ENCODE results near the gene DNAJA2. TPM values are rescaled to one million over a fixed set of nuclear protein-coding genes. Genes with fewer than 3 reads are reported as not detected.
"Not testable (repeated sequence)": the region's sequence is repeated elsewhere in the genome, so short reads cannot be mapped to it uniquely, and the experiment has no call there.

The DNAJA2 gene
- total RNA-seq, 2 donors from 2014 or later, result 79.1 to 94.9 TPM

DNA sequence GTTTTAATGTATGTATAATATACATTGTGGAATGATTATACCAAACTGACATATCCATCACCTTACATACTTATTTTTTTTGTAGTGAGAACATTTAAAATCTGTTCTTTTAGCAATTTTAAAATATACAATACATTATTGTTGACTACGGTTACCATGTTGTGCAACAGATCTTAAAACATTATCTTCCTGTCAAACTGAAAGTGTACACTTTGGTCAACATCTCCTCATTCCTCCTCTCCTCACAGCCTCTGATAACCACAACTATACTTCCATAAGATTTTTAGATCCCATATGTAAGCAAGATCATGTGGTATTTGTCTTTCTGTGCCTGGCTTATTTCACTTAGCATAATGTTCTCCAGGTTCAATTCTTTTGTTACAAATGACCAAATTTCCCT is 7.5 kb upstream of the DNAJA2 start:
- intact Hi-C loops (cut with DNase I), result no loop called here
- no peak for ATAC-seq
- no peak for DNase-seq

DNA sequence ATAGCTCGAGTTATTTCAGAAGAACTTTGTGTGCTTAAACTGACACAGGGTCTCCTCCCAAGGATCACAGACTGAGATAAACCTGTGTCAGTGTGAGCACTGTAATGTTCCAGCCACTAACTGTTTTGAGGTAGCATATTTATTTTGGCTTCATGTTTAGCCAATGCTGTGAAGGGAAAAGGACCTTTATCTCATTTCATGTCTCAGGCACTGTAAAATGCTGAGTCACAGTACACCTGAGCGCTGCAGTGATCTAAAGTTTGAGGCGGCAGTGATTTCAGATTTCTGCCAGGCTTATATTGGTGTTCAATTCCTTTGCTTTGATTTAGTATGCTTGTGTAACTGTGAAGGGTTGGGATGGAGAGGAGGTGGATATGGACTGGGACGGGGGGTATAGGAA is 3.1 kb upstream of the DNAJA2 start:
- intact Hi-C loops (cut with DNase I), result no loop called here
- no peak for ATAC-seq
- no peak for DNase-seq

DNA sequence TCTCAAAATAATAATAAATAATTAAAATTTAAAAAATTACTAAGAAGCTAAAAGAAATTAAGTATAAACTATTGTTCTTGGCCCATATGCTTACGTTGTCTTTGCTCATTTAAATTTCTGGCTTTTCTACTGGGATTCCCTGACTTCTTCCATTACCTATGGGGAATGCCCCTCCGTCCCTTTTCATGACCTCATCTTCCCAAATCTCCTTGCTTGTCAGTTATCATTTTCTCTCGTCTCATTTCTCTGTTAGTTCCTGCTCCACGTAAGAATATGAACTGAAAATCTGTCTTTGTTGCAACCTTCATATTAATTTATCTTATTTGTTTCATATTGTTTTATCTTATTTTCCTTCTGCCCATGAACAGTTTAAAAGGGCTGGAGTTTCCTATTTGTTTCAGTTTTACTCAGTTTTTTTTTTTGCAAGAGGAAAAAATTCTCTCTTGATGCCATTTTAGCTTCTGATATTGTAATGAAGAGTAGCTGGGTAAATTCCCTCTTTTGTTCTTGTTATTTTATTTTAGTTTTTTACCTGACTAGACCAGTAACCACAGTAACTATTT is 2.5 kb upstream of the DNAJA2 start:
- no peak for DNase-seq
- intact Hi-C loops (cut with DNase I), result no loop called here
- no peak for ATAC-seq

DNA sequence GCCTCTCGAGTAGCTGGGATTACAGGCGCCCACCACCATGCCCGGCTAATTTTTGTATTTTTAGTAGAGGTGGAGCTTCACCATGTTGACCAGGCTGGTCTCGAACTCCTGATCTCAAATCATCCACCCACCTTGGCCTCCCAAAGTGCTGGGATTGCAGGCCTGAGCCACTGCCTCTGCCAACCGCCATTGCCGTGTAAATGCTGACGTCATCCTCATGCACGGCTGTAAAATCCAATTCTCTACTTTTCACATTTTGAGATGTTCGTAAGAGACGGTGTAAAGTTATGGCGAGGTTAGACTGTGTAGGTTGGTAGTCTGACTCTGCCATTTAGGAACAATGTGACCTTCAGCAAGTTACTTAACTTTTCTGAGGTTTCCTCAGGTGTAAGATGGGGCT is 1.7 kb upstream of the DNAJA2 start:
- ATAC-seq, result no peak
- intact Hi-C loops (cut with DNase I), result no loop called here
- no peak for DNase-seq

DNA sequence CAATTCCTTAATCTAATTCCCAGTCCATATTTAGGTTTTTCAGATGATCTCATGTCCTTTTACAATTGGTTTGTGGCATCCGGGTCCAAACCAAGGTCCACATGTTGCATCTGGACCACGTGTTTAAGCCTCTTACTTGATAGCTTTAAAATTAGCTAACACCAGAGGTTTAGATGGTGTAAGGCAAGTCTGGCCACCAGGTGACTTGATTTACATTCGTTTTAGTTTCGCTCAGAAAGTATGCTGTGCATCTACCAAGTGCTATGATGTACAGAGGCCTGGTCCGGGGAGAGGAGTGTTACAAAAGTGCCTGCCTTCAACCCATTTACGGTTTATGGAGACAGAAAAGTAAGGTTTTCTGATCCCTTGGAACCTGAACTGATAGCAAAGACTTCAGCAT is 878 bp upstream of the DNAJA2 start:
- DNase-seq (no peak), ATAC-seq (no peak)
- intact Hi-C loops (cut with DNase I), result no loop called here

DNA sequence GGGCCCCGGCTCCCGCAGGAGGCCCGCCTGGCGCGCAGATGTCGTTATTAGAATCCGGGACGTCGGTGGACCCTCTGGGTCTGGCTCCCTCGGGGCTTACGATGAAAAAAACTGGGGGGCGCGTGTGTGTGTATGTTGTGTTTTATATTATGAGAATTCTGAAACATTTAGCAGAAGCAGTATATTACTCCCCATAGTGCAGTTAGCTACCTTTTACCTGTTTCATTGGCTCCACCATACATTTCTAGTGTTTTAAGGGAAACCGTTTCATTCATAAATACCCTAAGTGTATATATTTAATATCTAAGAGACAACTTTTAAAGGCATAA is 486 bp upstream of the DNAJA2 start:
- no peak for ATAC-seq

DNA sequence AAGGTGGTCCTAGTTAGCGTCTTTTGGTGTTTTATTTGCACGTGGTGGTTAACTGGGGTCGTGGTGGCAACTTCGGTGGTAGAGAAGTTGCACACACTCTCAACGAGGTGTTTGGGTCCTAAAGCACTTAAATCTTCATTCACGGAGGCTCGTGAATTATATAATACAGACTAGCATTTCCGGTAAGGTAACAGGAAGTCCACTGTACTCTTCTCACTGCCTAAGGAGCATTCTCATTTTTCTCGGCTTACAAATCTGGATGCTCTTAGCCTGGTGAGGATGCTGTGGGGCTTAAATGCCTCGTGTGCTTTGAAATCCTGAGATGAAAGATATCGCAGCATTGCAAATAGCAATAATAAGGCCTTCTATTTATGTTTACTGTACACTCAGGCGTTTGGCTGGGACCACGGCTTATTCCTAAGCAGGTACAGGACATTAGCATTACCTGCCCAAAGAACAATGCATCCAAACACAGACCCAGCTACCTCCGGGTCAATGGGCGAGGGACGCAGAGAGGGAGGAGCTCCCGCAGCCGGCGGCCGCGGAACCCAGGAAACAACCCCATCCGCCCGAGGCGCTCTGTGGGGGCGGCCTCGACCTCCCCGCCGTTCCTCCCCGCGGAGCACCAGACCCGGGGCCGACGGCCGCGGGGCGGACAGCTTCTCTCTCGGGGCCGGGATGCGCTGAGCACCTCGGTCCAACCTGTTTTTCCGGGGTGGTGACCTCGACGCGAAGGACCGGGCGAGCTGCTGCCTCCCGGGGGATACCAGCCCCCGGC is 856 bp downstream of the DNAJA2 start:
- peak; percentile 49 for DNase-seq
- peak; percentile 21 to 47 for ATAC-seq
- intact Hi-C loops (cut with DNase I), result no loop called here

More for the DNA sequence above, 486 bp upstream of the DNAJA2 start:
- no peak for DNase-seq
- intact Hi-C loops (cut with DNase I), result no loop called here

DNA sequence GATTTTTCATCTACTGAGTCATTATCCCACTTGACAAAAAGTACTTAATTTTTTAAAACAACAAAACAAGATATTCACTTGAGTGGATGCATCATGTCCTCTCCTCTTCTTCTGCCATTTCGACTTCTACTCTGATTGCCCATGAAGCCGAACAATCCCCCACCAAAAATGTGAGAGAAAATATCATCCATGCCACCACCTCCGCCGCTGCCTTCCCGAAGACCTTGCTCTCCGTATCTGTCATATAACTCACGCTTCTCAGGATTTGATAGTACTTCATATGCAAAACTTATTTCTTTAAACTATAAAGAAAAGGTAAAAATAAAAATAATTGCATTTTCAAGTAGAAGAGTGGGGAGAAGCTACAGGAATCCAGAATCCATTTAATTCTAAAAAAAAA is 2.2 kb downstream of the DNAJA2 start:
- ATAC-seq (no peak), DNase-seq (no peak)
- intact Hi-C loops (cut with DNase I), result no loop called here

DNA sequence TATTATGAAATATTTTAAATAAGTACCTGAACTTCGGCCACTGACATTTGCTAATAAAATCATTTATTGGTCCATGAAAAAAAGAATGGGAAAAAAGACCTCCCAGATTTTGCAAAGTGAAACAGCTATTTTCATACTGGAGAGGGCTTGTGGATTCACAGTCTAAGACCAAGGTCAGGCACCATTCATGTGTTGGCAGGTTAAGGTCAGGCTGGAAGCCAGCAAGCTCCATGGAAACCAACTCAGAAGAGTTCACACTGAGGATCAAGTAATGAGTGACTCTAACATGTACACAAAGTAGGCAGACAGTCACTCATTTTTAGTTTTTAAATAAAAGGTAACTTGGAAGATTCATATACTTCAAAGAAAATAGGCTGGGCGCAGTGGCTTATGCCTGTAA is 3.4 kb downstream of the DNAJA2 start:
- intact Hi-C loops (cut with DNase I), result no loop called here
- ATAC-seq, result peak in 1 of 2 donors; percentile 15
- peak; percentile 41 for DNase-seq

DNA sequence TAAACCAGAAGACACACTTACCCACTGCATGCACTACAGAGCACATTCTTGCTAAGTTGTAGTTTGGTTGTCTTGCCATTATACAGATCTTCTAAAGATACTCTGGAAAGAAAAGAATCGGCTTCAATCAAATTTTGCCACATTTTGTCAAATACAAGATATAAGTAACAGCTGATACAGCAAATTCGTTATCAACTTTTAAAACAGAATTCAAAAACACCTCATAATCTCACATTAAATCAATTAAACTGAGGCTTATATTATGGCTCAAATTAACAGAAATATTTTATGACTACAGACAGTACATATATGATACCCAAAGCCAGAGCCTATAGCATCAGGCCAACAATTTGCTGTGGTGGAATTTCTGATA is 5.4 kb downstream of the DNAJA2 start:
- DNase-seq (no peak), ATAC-seq (no peak)
- intact Hi-C loops (cut with DNase I), result no loop called here

DNA sequence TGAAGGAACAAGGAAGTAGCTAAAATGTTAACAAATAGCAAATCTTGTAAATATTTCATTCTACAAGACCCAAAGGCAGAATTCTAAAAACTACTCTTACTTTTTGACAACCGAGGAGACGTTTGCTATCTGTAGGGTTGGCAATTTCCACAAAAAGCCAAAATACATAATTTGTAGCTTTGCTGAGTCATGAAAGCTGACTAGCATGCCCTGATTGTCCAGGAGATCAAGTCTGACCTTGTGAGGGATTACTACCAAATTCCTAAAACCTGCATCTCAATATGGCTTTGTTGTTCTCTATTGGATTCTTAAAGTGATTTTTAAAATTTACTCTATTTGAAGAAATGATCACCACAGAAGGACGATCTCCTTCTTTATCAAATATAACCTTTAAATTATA is 10.8 kb downstream of the DNAJA2 start:
- no peak for ATAC-seq

DNA sequence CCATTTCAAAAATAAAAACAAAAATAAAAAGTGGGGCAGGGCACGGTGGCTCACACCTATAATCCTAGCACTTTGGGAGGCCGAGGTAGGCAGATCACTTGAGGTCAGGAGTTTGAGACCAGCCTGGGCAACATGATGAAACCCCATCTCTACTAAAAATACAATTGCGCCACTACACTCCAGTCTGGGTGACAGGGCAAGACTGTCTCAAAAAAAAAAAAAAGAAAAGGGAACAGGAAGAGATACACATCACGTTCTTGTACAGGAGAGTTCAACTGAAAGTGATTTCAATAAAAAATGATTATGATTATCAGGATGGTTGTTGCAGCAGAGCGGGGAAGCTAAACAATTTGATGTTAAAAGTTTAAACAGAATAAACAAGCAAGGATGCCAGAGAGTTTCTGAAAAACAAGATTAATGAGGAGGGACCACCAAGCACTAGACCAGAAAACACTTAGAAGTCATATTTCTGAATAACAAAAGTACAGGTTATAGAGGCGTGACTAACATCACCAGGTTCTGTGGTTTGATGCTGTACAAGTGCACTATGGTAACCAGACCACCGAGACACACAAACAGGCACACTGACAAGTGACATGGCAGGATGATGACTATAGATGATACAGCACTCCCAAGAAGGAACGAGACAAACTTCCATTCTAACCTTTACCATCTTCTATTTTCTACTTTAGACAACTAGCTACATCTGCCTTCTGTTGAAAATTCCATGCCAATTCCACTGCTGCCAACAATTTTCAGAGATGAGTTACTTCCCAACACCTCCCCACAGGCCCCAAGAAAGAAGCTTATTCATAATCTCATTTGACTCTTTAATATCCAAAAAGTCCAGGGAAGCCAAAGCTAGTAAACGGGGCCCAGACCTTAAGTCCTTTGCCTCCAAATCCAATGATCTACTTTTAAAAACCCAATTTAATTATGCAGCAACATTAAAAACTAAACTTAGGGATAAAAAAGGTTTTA is 11.8 kb downstream of the DNAJA2 start:
- peak; percentile 40 to 55 for ATAC-seq

More for the DNA sequence above, 10.8 kb downstream of the DNAJA2 start:
- intact Hi-C loops (cut with DNase I), result no loop called here
- no peak for DNase-seq

DNA sequence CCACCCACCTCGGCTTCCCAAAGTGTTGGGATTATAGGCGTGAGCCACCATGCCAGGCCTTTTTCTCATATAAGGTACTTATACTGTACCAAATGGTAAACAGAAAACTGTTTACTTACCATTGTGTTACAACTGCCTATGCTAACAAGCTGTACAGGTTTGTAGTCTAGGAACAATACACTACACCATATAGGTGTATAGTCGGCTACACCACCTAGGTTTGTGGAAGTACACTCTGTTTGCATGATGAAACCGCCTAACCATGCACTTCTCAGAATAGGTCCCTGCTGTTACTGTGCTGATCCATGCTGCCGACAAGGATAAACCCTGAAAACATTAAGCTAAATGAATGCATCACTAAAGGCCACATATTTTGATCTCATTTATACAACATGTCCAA is 18.9 kb downstream of the DNAJA2 start:
- intact Hi-C loops (cut with DNase I), result loop anchor here in 1 of 2 donors (10.0 kb wide), 1 partner anchor 1200 kb away; the partner anchor contains the start of gene ABCC12
- no peak for ATAC-seq

More for the DNA sequence above, 11.8 kb downstream of the DNAJA2 start:
- DNase-seq, result no peak
- intact Hi-C loops (cut with DNase I), result no loop called here

DNA sequence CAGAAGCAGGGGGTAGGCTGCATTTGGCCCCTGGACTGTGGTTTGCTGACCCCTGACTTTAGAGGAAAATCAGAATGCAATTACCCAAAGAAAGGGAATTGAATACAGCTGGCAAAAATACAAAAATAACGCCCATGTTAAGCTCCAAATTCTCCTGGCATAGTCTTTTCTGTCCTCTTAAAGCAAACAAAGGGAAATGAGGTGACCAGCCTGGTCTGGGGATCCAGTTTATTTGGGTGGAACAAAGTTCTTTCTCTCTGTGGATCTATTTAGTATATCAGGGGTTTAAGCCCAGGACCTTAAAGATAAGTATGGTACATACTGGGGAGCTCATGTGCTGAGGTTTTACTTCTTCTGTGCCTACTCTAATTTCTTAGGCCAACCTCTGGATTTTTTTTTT is 23.5 kb downstream of the DNAJA2 start:
- no peak for ATAC-seq
- DNase-seq, result no peak
- intact Hi-C loops (cut with DNase I), result loop anchor here in 1 of 2 donors (10.0 kb wide), 1 partner anchor 1205 kb away; the partner anchor contains the start of gene ABCC12

More for the DNA sequence above, 18.9 kb downstream of the DNAJA2 start:
- no peak for DNase-seq

DNA sequence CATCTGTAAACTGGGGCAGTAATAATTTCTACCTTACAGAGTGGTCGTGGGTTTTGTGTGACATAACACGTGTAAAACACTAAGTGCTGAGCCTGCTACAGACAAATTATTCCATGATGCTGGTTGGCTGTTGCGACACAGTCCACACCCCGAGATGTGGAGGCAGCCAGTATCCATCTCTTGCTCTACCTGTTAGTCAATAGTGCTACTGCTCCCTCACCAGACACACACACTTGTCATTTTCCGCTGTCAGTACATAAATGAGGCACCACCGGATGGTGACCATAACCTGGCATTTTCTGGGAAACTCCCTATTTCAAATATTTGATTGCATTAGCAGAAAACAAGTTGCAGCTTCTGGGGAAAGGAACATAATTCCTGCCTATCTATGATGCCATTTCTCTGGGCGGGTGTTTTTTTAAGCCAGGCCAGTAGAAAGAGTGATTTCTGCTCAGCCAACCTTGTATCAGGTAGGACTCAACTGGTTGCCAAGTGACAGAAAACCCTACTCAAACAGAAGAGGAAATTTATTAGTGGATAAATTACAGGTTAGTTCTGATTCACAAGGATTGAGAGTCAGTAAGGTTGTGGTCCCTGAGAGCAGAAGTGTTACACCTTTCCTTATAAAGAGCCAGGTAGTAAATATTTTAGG is 24.1 kb downstream of the DNAJA2 start:
- ATAC-seq, result no peak
- no peak for DNase-seq
- intact Hi-C loops (cut with DNase I), result no loop called here

DNA sequence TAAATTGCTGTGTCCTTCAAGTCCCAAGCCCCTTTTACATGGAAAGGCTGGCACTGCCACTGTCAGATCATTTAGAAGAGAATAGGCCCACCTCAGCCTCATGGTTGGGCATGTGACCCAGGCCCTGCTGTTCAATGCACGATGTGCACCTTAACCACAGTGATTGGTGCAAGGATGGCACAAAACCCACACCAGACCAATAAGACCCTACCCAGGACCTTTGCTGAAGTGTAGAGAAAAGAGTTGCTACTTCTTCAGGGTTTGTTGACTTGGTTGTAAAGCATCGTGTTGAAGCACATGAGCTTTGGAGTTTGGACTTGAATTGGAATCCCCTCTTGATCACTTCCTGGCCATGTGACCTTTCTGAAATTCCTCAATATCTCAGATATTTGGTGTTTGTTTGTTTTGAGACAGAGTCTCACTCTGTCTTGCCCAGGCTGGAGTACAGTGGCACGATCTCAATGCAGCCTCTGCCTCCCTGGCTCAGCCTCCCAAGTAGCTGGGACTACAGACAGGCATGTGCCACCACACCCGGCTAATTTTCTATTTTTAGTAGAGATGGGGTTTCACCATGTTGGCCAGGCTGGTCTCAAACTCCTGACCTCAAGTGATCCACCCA is 24.8 kb downstream of the DNAJA2 start:
- intact Hi-C loops (cut with DNase I), result no loop called here
- DNase-seq, result no peak
- ATAC-seq, result no peak

DNA sequence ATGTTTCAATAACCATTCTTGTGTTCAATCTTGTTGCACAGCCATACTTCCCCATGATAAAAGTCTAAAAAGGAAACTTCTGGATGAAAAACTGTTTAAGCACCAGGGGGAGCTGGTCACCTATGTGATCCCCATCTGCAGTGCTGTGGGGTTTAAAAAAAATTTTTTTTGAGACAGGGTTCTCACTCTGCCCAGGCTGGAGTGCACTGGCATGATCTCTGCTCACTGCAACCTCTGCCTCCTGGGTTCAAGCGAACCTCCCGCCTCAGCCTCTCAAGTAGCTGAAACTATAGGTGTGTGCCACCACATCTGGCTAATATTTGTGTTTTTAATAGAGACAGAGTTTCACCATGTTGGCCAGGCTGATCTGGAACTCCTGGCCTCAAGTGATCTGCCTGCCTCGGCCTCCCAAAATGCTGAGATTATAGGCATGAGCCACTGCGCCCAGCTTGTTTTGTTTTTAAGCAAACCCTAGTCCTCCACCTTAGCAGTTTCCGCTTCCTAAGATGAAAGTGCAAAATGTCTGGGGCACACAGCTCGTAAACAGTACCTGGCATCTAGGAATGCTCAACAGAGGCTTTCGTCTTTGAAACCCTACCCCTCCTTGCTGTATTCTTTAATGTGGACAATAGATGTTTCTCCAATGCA is 25.4 kb downstream of the DNAJA2 start:
- intact Hi-C loops (cut with DNase I), result no loop called here
- ATAC-seq (peak; percentile 47 to 51), DNase-seq (no peak)

DNA sequence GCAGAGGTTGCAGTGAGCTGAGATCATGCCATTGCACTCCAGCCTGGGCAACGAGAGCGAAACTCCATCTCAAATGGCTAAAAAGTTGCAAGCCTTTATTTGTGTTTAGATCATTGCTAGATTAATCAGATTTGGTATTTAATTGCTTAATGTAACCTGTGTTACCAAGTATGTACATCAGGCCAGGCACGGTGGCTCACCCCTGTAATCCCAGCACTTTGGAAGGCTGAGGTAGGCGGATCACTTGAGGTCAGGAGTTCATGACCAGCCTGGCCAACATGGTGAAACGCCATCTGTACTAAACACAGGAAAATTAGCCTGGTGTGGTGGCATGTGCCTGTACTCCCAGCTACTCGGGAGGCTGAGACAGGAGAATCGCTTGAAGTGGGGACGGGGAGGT is 28.8 kb downstream of the DNAJA2 start:
- DNase-seq; ATAC-seq; intact Hi-C loops (cut with DNase I): not testable (repeated sequence)

All from left cardiac atrium (tissue), 4 donors.